ENCODE data around the gene MUC3A. TPM values are rescaled to one million over a fixed set of nuclear protein-coding genes. Genes with fewer than 3 reads are reported as not detected.

The MUC3A gene
- total RNA-seq, 2 experiments from 2014 or later: not detected

GRCh38 chr7:101017064-101017777, 67.9 kb downstream of the MUC3A start:
- DNase-seq (peak; percentile 87), ATAC-seq (peak; percentile 96)
- ChIA-PET POLR2A (interaction anchor here (1.2 to 1.3 kb wide), 3 partner anchors 68 to 142 kb away, joined by 3 to 6 read pairs (median 5); partner anchors contain the start of genes SRRT, TRIM56 and UFSP1), CTCF (no interaction called here)
- no peaks in the 10 kb centered on the region for H3K27me3 Mint-ChIP-seq (ENCODE audit: low read depth)
- H3K27ac Mint-ChIP-seq: peak overlapping the region; percentile 91
- H3K9me3 Mint-ChIP-seq (ENCODE audit: insufficient read depth): no peaks in the 10 kb centered on the region
- peaks cover 25% of the 10 kb centered on the region for H3K4me1 Mint-ChIP-seq (ENCODE audit: low read depth)
- H3K4me3 Mint-ChIP-seq: peak overlapping the region; percentile 87
- no peaks in the 10 kb centered on the region for H3K36me3 Mint-ChIP-seq (ENCODE audit: low read depth)

Other genes starting within 250 kb of the MUC3A start
- gene POP7, start 243.4 kb upstream of the MUC3A start, total RNA-seq: 10 to 100 TPM; 43.6 to 48.3 TPM
- gene EPO, start 229.1 kb upstream of the MUC3A start, total RNA-seq: not detected
- not detected for gene ZAN, start 215.9 kb upstream of the MUC3A start, total RNA-seq
- gene EPHB4, start 122.0 kb upstream of the MUC3A start, total RNA-seq: 1 to 10 TPM; 1.5 to 1.9 TPM
- gene SLC12A9, start 96.8 kb upstream of the MUC3A start, total RNA-seq: 10 to 100 TPM; 28.3 to 29.5 TPM
- gene TRIP6, start 82.1 kb upstream of the MUC3A start, total RNA-seq: 10 to 100 TPM; 25.5 to 28.6 TPM
- 100 to 1,000 TPM; 273 to 292 TPM for gene SRRT, start 74.4 kb upstream of the MUC3A start, total RNA-seq
- gene UFSP1, start 59.8 kb upstream of the MUC3A start, total RNA-seq: 1 to 10 TPM; 2.0 to 3.7 TPM
- not detected for gene ACHE, start 53.6 kb upstream of the MUC3A start, total RNA-seq
- not detected for gene MUC12, start 20.0 kb downstream of the MUC3A start, total RNA-seq
- not detected for gene MUC17, start 70.5 kb downstream of the MUC3A start, total RNA-seq
- 10 to 100 TPM; 66.8 to 67.9 TPM for gene TRIM56, start 135.9 kb downstream of the MUC3A start, total RNA-seq
- gene SERPINE1, start 177.6 kb downstream of the MUC3A start, total RNA-seq: under 1 TPM; 0.47 to 0.58 TPM
- gene AP1S1, start 204.9 kb downstream of the MUC3A start, total RNA-seq: 10 to 100 TPM; 46.2 to 48.9 TPM
- under 1 TPM; 0.29 to 0.53 TPM for gene VGF, start 216.0 kb downstream of the MUC3A start, total RNA-seq
- not detected for gene NAT16, start 230.8 kb downstream of the MUC3A start, total RNA-seq

All from activated CD8-positive, alpha-beta T cell treated with anti-CD3 and anti-CD28 coated beads, Interleukin-2, amount 10 ng/mL, durations not matched to agents 7 days and 5 days (primary cell).